GM23248 (cell line): ENCODE measurements around the gene YES1. TPM values are rescaled to one million over a fixed set of nuclear protein-coding genes. Genes with fewer than 3 reads are reported as not detected.
A peak's percentile ranks its signal among the peaks of the same experiment; 100 is the strongest.

Experiments used
- DNase-seq: peaks from one replicate; pipeline ENCODE4 v3.0.0-alpha.2; 2015
- H2AFZ ChIP-seq: fragments of 200-600 bp; sonication (generic); 2 replicates; pipeline ENCODE4 v1.6.1; 2016; ENCODE audit warnings: antibody characterized with exemption
- H3F3A ChIP-seq: fragments of 200-600 bp; sonication (generic); 2 replicates; pipeline ENCODE4 v1.6.1; 2016; ENCODE audit warnings: mild to moderate bottlenecking, antibody characterized with exemption, mixed run types; ENCODE audit not compliant: insufficient read depth
- H3K27ac ChIP-seq: fragments of 200-600 bp; sonication (generic); 2 replicates; pipeline ENCODE4 v1.5.1; 2016; ENCODE audit warnings: mild to moderate bottlenecking
- H3K27me3 ChIP-seq: fragments of 200-600 bp; sonication (generic); replicated peaks from 2 replicates; pipeline ENCODE4 v1.6.1; 2016; ENCODE audit warnings: mild to moderate bottlenecking; ENCODE audit not compliant: insufficient read depth
- H3K36me3 ChIP-seq: fragments of 200-600 bp; sonication (generic); 2 replicates; pipeline ENCODE4 v1.6.1; 2016; ENCODE audit warnings: low read depth, mild to moderate bottlenecking
- H3K4me1 ChIP-seq: fragments of 200-600 bp; sonication (generic); 2 replicates; pipeline ENCODE4 v1.6.1; 2016; ENCODE audit warnings: mild to moderate bottlenecking; ENCODE audit not compliant: insufficient read depth
- H3K4me2 ChIP-seq: fragments of 200-600 bp; sonication (generic); one replicate; pipeline ENCODE4 v1.6.1; 2016; ENCODE audit warnings: mild to moderate bottlenecking; ENCODE audit not compliant: unreplicated experiment
- H3K4me3 ChIP-seq: fragments of 200-600 bp; sonication (generic); 2 replicates; pipeline ENCODE4 v1.5.1; 2016; ENCODE audit warnings: mild to moderate bottlenecking
- H3K79me2 ChIP-seq: fragments of 200-600 bp; sonication (generic); 2 replicates; pipeline ENCODE4 v1.6.1; 2016; ENCODE audit warnings: mild to moderate bottlenecking; ENCODE audit not compliant: insufficient read depth
- H3K9ac ChIP-seq: fragments of 200-600 bp; sonication (generic); 2 replicates; pipeline ENCODE4 v1.6.1; 2016; ENCODE audit warnings: mild to moderate bottlenecking
- H3K9me2 ChIP-seq: fragments of 200-600 bp; sonication (generic); 2 replicates; pipeline ENCODE4 v1.6.1; 2016; ENCODE audit warnings: mixed run types, mild to moderate bottlenecking, moderate library complexity; ENCODE audit not compliant: insufficient read depth
- H3K9me3 ChIP-seq: fragments of 200-600 bp; sonication (generic); one replicate; pipeline ENCODE4 v1.6.1; 2017; ENCODE audit warnings: low read depth
- H4K20me1 ChIP-seq: fragments of 200-600 bp; sonication (generic); 2 replicates; pipeline ENCODE4 v1.6.0; 2016; ENCODE audit not compliant: insufficient read depth
- EZH2 ChIP-seq: fragments of 200-600 bp; sonication (generic); IDR thresholded peaks from 2 replicates; pipeline ENCODE4 v1.6.1; 2018; ENCODE audit warnings: antibody characterized with exemption, mild to moderate bottlenecking; ENCODE audit not compliant: insufficient read depth, poor library complexity, severe bottlenecking
- EZH2phosphoT487 ChIP-seq: fragments of 200-600 bp; sonication (generic); IDR thresholded peaks from 2 replicates; pipeline ENCODE4 v1.6.1; 2018; ENCODE audit warnings: antibody characterized with exemption, moderate library complexity, mild to moderate bottlenecking, low read depth; ENCODE audit not compliant: insufficient read depth
- WGBS, 2 experiments: methylation state at CpG; one replicate each; pipeline ENCODE4 v1.1.6; 2015 to 2017; ENCODE audit warnings: low lambda C conversion rate in 2 of 2, low coverage in 1 of 2; ENCODE audit errors: missing lambda C conversion rate in 2 of 2; 5-methylcytosine and 5-hydroxymethylcytosine counted together
- in situ Hi-C: fragments of 300-500 bp; cut with MboI; formaldehyde crosslinking; loops from 2 replicates; pipeline ENCODE4 v1.15.0; 2020
- polyA plus RNA-seq: library from polyadenylated mRNA; unstranded; fragments of >200 nt; fragmentation: Nextera tagmentation; extraction: Ambion mirVana; gene quantifications from 2 replicates; pipeline ENCODE4 v1.2.1, GENCODE V29; 2016
- total RNA-seq: library from RNA; depleted of rRNA; stranded (reverse); fragments of >200 nt; shearing (Covaris generic); gene quantifications from 2 replicates; pipeline ENCODE4 v1.2.3, GENCODE V29; 2014

The YES1 gene
- total and polyA plus RNA-seq, 2 experiments from 2014 or later, result 23.6 to 89.9 TPM

DNA sequence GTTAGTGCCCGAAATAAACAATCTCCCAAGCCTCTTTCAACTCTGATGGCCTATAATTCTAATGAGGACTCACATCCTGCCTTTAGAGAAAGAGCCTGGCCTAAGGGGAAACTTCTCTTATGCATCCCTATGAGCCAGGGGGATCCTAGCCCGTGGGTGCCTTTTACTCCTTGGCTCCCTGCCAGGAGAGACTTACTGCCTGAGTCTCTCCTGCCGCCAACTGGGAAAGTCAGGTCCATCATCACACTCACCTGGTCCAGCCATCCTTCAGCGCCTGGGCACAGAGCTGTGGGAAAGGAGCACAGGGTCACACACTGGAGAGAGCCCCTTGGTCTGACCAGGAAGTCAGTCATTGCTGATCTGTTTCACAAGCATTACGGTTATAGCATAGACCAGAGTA, 123.7 kb downstream of the YES1 start:
- Histone ChIP-seq H3K9ac (no peak overlapping the region), H3K9me3 (no peaks in the 10 kb centered on the region), H3K27ac (no peak overlapping the region), H3K4me2 (no peak overlapping the region), H3K79me2 (no peaks in the 10 kb centered on the region), H2AFZ (no peak overlapping the region), H3K9me2 (no peaks in the 10 kb centered on the region), H4K20me1 (no peaks in the 10 kb centered on the region), H3K27me3 (no peaks in the 10 kb centered on the region), H3K4me1 (no peaks in the 10 kb centered on the region), H3F3A (no peaks in the 10 kb centered on the region), H3K4me3 (no peak overlapping the region), H3K36me3 (0 out of 2 replicates have a peak, but pooled peaks cover 5% of the 10 kb centered on the region)
- WGBS, 2 experiments, result 77 to 84% methylated on average over 5 of the region's 5 CpGs
- in situ Hi-C loops, result no loop called here
- TF ChIP-seq EZH2phosphoT487 (no peak), EZH2 (no peak)
- no peak for DNase-seq

DNA sequence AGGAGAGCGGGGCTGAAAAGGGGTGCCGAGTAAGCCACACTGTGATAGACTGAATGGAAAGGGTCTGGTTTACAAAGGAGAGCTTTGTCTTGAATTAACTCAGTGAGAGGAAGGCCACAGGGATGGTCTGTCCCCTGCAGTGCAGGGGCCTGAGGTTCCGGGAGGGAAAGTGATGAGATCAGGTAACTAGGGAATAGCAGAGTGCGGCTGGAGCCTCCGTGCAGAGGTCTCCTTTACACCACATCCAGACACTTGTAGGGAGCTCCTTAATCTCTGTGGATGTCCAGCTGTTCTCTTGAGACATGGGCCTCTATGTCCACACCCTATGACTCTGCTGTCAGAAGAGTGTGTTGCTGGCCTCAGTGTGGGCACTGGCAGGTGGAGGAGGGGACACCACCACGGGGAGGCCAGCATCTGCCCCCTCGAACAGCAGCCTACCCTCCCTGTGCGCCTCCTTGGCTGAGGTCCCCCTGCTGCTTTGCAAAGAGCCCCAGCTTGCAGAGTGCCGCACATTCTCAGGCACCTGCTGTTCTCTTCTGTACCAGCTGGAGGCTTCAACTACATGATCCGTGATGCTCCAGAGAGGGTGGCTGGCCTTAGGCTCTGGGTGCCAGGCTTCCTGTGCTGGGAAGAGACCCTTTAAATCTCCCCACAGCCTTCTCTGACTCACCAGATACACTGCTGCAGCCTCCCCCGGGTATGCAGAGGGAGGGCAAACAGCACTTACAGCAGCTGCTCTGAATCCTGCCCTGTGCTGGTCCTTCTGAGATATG, 125.5 kb downstream of the YES1 start:
- peak; percentile 10 for DNase-seq

DNA sequence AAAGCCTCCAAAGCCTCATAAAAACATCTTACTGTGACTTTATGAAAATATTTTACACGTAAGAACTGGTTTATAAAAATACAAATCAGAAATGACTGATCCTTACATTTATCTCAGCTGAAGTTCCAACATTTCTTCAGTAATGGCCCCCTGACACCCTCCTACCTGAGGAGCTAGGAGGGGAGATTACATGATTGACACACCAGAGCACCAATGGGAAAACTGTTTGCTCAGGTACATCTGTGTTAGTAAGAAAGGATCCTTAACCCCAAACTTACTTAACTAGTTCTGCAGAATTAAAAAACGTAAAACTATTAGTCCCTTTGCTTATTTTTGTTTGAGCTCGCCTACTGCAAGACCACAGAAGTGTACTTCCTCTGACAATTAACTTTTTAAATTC, 126.6 kb downstream of the YES1 start:
- Histone ChIP-seq H3K4me1 (no peaks in the 10 kb centered on the region), H3K4me2 (no peak overlapping the region), H3K9me3 (no peaks in the 10 kb centered on the region), H3F3A (no peaks in the 10 kb centered on the region), H3K36me3 (0 out of 2 replicates have a peak, but pooled peaks cover 5% of the 10 kb centered on the region), H3K9ac (no peak overlapping the region), H3K4me3 (no peak overlapping the region), H3K79me2 (no peaks in the 10 kb centered on the region), H4K20me1 (no peaks in the 10 kb centered on the region), H3K27ac (no peak overlapping the region), H3K9me2 (no peaks in the 10 kb centered on the region), H2AFZ (no peak overlapping the region), H3K27me3 (no peaks in the 10 kb centered on the region)
- DNase-seq, result no peak
- TF ChIP-seq EZH2phosphoT487 (no peak), EZH2 (no peak)
- 97% methylated on average over 3 of the region's 3 CpGs for whole genome bisulfite sequencing, 2 experiments
- in situ Hi-C loops, result no loop called here

More for the DNA sequence above, 125.5 kb downstream of the YES1 start:
- WGBS, 2 experiments, result 85 to 89% methylated on average over 11 of the region's 11 CpGs
- no peak for TF ChIP-seq EZH2
- TF ChIP-seq EZH2phosphoT487, result no peak
- Histone ChIP-seq H3K4me3 (no peak overlapping the region), H3K9me3 (no peaks in the 10 kb centered on the region), H3K27ac (no peak overlapping the region), H3K9me2 (no peaks in the 10 kb centered on the region), H3K4me2 (no peak overlapping the region), H3K27me3 (no peaks in the 10 kb centered on the region), H3F3A (no peaks in the 10 kb centered on the region), H3K9ac (no peak overlapping the region), H2AFZ (no peak overlapping the region), H3K36me3 (0 out of 2 replicates have a peak, but pooled peaks cover 5% of the 10 kb centered on the region), H4K20me1 (no peaks in the 10 kb centered on the region), H3K4me1 (no peaks in the 10 kb centered on the region), H3K79me2 (no peaks in the 10 kb centered on the region)
- in situ Hi-C loops, result no loop called here

DNA sequence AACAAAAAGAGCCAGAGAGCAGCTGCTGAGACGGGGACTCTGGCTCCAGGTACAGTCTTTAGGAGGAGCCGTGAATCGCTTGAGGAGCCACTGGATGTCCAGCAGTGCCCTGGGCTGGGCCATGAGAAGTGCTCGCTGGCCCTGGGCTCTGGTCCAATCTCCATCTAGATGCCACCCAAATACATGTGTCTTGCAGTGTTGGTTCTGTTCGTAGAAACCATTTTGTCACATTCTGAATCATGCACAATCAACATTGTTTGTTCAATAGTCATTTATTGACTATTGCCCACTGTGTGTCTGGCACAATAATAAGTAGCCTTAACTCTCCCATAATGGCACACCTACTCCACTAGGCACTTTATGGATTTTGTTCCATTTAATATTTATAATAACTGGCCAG, 128.5 kb downstream of the YES1 start:
- WGBS, 2 experiments, result 82 to 84% methylated on average over 5 of the region's 5 CpGs
- Histone ChIP-seq H3K9me2 (no peaks in the 10 kb centered on the region), H3K4me2 (no peak overlapping the region), H3K4me1 (no peaks in the 10 kb centered on the region), H4K20me1 (no peaks in the 10 kb centered on the region), H3K27me3 (no peaks in the 10 kb centered on the region), H3K9me3 (no peaks in the 10 kb centered on the region), H3K79me2 (no peaks in the 10 kb centered on the region), H3F3A (no peaks in the 10 kb centered on the region), H3K36me3 (no peaks in the 10 kb centered on the region), H3K4me3 (no peak overlapping the region), H3K27ac (no peak overlapping the region), H3K9ac (no peak overlapping the region), H2AFZ (no peak overlapping the region)
- DNase-seq, result no peak
- TF ChIP-seq EZH2 (no peak), EZH2phosphoT487 (no peak)
- in situ Hi-C loops, result no loop called here
